OCI-LY7 (cell line): ENCODE measurements around the gene TECRL.

Experiments
- CTCF ChIP-seq: fragments of 200-600 bp; sonication (generic); conservative IDR thresholded peaks from 2 replicates; pipeline ENCODE4 v1.5.1; 2014; ENCODE audit warnings: mild to moderate bottlenecking, antibody characterized with exemption, low read length, moderate library complexity, mixed read lengths
- EZH2phosphoT487 ChIP-seq: fragments of 200-600 bp; sonication (generic); IDR thresholded peaks from 2 replicates; pipeline ENCODE4 v1.6.1; 2018; ENCODE audit warnings: low read depth, borderline replicate concordance, mild to moderate bottlenecking, mixed run types, antibody characterized with exemption, low read length, moderate library complexity, mixed read lengths

GRCh38 chr4:64360664-64361398, 48.4 kb downstream of the TECRL start:
- TF ChIP-seq EZH2phosphoT487 = no peak
- no peak for TF ChIP-seq CTCF
